ENCODE measurements around the gene SLC6A16.

SLC6A16 gene

DNA sequence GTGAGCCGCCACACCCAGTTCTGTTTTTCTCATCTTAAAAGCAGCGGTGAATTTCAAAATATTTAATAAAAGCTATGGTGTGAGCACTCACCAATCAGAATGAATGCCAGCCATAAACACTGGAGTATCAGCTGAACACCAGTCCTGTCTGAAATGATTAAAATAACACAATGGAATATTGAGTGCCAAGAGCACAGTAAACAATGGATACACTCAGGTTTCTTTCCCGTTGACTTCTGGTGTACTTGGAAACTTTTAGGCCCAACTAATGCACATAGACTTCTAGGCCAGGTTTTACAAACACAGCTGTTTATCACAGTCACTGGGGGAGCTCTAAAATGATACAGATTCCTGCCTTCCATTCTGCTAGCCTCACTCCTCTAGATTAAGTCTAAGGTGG is 68.3 kb downstream of the SLC6A16 start:
- TF ChIP-seq, protein P1, sequence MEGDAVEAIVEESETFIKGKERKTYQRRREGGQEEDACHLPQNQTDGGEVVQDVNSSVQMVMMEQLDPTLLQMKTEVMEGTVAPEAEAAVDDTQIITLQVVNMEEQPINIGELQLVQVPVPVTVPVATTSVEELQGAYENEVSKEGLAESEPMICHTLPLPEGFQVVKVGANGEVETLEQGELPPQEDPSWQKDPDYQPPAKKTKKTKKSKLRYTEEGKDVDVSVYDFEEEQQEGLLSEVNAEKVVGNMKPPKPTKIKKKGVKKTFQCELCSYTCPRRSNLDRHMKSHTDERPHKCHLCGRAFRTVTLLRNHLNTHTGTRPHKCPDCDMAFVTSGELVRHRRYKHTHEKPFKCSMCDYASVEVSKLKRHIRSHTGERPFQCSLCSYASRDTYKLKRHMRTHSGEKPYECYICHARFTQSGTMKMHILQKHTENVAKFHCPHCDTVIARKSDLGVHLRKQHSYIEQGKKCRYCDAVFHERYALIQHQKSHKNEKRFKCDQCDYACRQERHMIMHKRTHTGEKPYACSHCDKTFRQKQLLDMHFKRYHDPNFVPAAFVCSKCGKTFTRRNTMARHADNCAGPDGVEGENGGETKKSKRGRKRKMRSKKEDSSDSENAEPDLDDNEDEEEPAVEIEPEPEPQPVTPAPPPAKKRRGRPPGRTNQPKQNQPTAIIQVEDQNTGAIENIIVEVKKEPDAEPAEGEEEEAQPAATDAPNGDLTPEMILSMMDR (IDR thresholded peaks at IDR 0.05; ENCODE audit: insufficient read depth, low read length, poor library complexity, severe bottlenecking): no peak
- H3K4me3 ChIP-seq (replicated peaks; ENCODE audit: low read depth, low read length): no peak overlapping the region
- no peaks in the 10 kb centered on the region for H3K36me3 ChIP-seq (ENCODE audit: control insufficient read depth, insufficient read depth, low read length)
- DNase-seq (ENCODE audit: extremely low read depth, insufficient read length): no peak
- no peaks in the 10 kb centered on the region; the same call in 1 of the 2 replicates for H3K27me3 ChIP-seq (replicated peaks; ENCODE audit: control insufficient read depth, insufficient read depth, low read length)

DNA sequence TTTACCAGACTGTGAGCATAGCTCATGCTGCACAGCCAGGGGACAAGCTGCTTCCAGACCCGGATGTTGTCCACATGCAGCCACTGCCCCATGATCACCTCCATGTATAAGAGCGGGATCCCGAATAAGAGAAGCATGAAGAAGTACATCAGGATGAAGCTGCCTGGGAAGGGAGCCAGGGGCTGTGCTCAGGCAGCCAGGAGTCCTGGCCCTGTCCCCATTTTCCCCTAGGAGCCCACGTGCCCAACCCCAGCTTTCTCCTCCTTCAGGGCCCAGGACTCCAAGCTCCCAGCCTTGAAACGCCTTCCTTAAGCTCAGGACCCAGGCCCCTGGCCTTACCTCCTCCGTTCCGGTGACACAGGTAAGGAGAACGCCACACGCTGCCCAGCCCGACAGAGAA is 69.3 kb downstream of the SLC6A16 start:
- Histone ChIP-seq H3K36me3 (ENCODE audit: control insufficient read depth, insufficient read depth, low read length) (no peaks in the 10 kb centered on the region), H3K4me3 (replicated peaks; ENCODE audit: low read depth, low read length) (no peak overlapping the region), H3K27me3 (replicated peaks; ENCODE audit: control insufficient read depth, insufficient read depth, low read length) (no peaks in the 10 kb centered on the region; the same call in 1 of the 2 replicates)
- DNase-seq (ENCODE audit: extremely low read depth, insufficient read length): no peak
- TF ChIP-seq, protein P1 (IDR thresholded peaks at IDR 0.05; ENCODE audit: insufficient read depth, low read length, poor library complexity, severe bottlenecking): no peak

DNA sequence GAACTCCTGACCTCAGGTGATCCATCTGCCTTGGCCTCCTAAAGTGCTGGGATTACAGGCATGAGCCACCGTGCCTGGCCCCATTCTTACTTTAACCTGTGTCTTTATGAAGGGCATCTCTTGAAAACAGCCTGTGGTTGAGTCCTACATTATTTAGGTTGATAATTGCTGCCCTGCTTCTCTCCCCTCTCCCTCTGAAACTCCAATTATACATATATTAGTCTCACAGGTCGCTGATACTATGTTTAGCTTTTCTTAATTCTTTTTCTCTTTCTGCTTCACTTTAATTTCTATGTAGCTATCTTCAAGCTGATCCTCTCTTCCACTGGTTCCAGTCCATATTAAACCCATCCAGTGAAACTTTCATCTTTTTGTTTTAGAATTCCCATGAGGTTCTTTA is 75.1 kb downstream of the SLC6A16 start:
- TF ChIP-seq, protein P1 (IDR thresholded peaks at IDR 0.05; ENCODE audit: insufficient read depth, low read length, poor library complexity, severe bottlenecking): no peak
- H3K36me3 ChIP-seq (ENCODE audit: control insufficient read depth, insufficient read depth, low read length): no peaks in the 10 kb centered on the region
- H3K4me3 ChIP-seq (replicated peaks; ENCODE audit: low read depth, low read length): no peak overlapping the region
- DNase-seq (ENCODE audit: extremely low read depth, insufficient read length): no peak
- H3K27me3 ChIP-seq (replicated peaks; ENCODE audit: control insufficient read depth, insufficient read depth, low read length): no peaks in the 10 kb centered on the region; the same call in 1 of the 2 replicates

DNA sequence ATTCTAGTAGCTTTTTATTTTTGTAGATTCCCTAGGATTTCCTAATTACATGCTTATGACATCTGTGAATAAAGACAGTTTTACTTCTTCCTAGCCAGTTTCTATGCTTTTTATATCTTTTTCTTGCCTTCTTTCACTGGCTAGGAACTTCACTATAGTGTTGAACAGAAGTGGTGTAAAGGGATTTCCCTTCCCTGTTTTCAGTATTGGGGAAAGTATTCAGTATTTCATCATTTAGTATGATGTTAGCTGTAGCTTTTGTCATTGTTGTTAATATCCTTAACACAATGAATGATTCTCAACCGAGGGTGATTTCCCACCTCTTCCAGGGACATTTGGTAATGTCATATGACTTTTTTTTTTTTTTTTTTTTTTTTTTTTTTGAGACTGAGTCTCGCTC is 77.3 kb downstream of the SLC6A16 start:
- no peak overlapping the region for H3K4me3 ChIP-seq (replicated peaks; ENCODE audit: low read depth, low read length)
- no peak for DNase-seq (ENCODE audit: extremely low read depth, insufficient read length)
- TF ChIP-seq, protein P1 (IDR thresholded peaks at IDR 0.05; ENCODE audit: insufficient read depth, low read length, poor library complexity, severe bottlenecking): no peak
- no peaks in the 10 kb centered on the region for H3K36me3 ChIP-seq (ENCODE audit: control insufficient read depth, insufficient read depth, low read length)
- H3K27me3 ChIP-seq (replicated peaks; ENCODE audit: control insufficient read depth, insufficient read depth, low read length): no peaks in the 10 kb centered on the region; the same call in none of the 2 replicates

DNA sequence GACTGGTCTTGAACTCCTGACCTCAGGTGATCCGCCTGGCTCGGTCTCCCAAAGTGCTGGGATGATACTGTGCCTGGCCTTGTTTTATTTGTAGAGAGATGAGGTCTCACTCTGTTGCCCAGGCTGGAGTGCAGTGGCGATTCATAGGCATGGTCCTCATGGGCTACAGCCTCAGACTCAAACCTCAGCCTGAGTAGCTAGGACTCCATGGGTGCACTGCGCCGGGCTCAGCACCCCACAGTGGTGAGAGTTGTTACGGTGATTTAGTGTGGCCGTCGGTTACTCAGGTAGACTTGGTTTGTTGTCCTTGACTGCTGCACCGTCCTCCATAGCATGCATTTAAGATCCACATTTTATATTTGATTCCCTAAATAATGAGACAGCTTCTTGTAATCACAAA is 80.7 kb downstream of the SLC6A16 start:
- no peak for DNase-seq (ENCODE audit: extremely low read depth, insufficient read length)
- Histone ChIP-seq H3K36me3 (ENCODE audit: control insufficient read depth, insufficient read depth, low read length) (no peaks in the 10 kb centered on the region), H3K27me3 (replicated peaks; ENCODE audit: control insufficient read depth, insufficient read depth, low read length) (no peaks in the 10 kb centered on the region; the same call in none of the 2 replicates), H3K4me3 (replicated peaks; ENCODE audit: low read depth, low read length) (no peak overlapping the region)
- TF ChIP-seq, protein P1 (IDR thresholded peaks at IDR 0.05; ENCODE audit: insufficient read depth, low read length, poor library complexity, severe bottlenecking): no peak

DNA sequence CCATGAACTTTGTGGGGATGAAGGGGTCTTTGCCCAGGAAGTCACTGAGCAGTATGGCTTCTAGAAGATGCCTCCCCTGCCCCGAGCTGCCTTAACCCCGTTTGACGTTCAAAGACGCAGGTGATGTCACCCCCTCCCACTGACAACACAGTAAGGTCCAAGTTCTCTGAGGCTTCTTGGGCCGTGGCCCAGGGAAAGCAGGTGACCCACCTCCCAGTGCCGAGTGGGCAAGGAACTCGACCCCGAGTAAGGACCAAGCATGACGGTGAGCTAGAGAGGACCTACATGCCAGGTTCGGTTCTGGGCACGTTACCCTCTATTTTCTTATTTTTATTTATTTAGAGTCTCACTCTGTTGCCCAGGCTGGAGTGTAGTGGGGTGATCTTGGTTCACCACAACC is 81.3 kb downstream of the SLC6A16 start:
- H3K27me3 ChIP-seq (replicated peaks; ENCODE audit: control insufficient read depth, insufficient read depth, low read length): no peaks in the 10 kb centered on the region; the same call in none of the 2 replicates
- H3K36me3 ChIP-seq (ENCODE audit: control insufficient read depth, insufficient read depth, low read length): no peaks in the 10 kb centered on the region
- no peak overlapping the region for H3K4me3 ChIP-seq (replicated peaks; ENCODE audit: low read depth, low read length)
- DNase-seq (ENCODE audit: extremely low read depth, insufficient read length): no peak
- TF ChIP-seq, protein P1 (IDR thresholded peaks at IDR 0.05; ENCODE audit: insufficient read depth, low read length, poor library complexity, severe bottlenecking): no peak
